ENCODE data around the gene FKBP14.

Gene FKBP14

GRCh38 chr7:30032310-30033125, 6.0 kb upstream of the FKBP14 start:
- Histone ChIP-seq H4K20me1 (ENCODE audit: insufficient read depth) (no peaks in the 10 kb centered on the region), H3K27me3 (ENCODE audit: insufficient read depth, low read depth) (no peaks in the 10 kb centered on the region), H3K4me1 (ENCODE audit: low read depth, poor library complexity, severe bottlenecking) (peaks cover 33% of the 10 kb centered on the region), H3K79me2 (ENCODE audit: insufficient read depth, low read depth) (peaks cover 6% of the 10 kb centered on the region; the same call in 1 of the 2 replicates), H2AFZ (ENCODE audit: low read depth) (no peak overlapping the region), H3K4me2 (peak overlapping the region; percentile 63), H3K4me3 (IDR thresholded peaks at IDR 0.05; ENCODE audit: insufficient read depth, low read depth, low read length) (no peak overlapping the region), H3K27ac (no peak overlapping the region; the same call in 1 of the 2 replicates), H3K36me3 (ENCODE audit: insufficient read depth) (no peaks in the 10 kb centered on the region), H3K9ac (no peak overlapping the region)
- no peak for TF ChIP-seq CTCF (conservative IDR thresholded peaks at IDR 0.05; ENCODE audit: low read depth, low read length)

- peaks cover 9% of the 10 kb centered on the region; the same call in 1 of the 2 replicates for H3K79me2 ChIP-seq (ENCODE audit: insufficient read depth, low read depth)
- H3K4me1 ChIP-seq (ENCODE audit: low read depth, poor library complexity, severe bottlenecking), result peaks cover 42% of the 10 kb centered on the region
- peak overlapping the region; percentile 34; the same call in 1 of the 2 replicates for H3K27ac ChIP-seq
- H3K4me2 ChIP-seq, result peak overlapping the region; percentile 81
- TF ChIP-seq CTCF (conservative IDR thresholded peaks at IDR 0.05; ENCODE audit: low read depth, low read length), result no peak; the same call in 1 of the 2 replicates
- peak overlapping the region; percentile 79 for H2AFZ ChIP-seq (ENCODE audit: low read depth)
- no peak overlapping the region for H3K4me3 ChIP-seq (IDR thresholded peaks at IDR 0.05; ENCODE audit: insufficient read depth, low read depth, low read length)
- H3K27me3 ChIP-seq (ENCODE audit: insufficient read depth, low read depth), result no peaks in the 10 kb centered on the region
- H4K20me1 ChIP-seq (ENCODE audit: insufficient read depth), result no peaks in the 10 kb centered on the region
- H3K36me3 ChIP-seq (ENCODE audit: insufficient read depth), result no peaks in the 10 kb centered on the region
- H3K9ac ChIP-seq, result 0 out of 2 replicates have a peak overlapping the region, but pooled peaks have one; percentile 41
Measured at GRCh38 chr7:30029696-30030095, 3.2 kb upstream of the FKBP14 start.

DNA sequence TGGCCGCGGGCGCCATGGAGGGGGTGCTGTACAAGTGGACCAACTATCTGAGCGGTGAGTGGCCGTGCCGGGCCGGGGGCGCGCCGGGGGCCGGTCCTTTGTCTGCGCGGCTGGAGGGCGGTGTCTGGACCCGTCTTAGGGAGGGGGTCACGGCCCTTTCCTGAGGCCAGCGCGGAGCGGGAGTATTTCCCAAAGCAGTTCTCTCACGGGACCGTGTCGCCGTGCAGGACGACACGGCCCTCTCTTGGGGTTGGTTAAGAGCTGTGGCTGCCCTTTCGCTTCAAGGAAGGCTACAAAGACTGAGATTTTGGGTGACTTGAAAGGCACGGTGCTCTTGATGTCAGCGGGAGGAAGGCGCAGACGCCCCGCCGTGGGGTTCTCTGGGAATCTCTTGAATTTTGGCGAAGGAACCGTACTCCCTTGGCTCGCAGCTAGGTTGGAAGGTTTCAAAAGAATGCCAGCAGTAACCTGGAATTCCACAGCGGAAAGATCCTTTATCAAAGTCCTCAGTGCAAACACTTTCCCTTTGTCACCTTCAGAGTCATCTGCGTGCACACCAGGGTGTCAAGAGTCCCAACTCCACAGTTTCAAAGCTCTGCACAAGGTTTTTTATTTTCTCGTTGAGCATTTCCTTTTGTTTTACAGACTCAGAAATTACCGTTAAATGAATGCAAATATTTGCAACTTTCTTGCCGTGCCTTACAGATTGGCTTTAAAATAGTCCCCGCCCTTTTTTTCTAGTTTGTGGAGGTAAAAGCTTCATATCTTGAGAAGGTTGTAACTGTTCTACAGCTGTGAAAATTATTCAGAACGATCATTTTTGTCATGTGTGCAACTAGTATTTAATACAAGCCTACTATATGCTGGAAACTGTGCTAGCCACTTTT, 2.5 kb upstream of the FKBP14 start:
- no peak for TF ChIP-seq CTCF (conservative IDR thresholded peaks at IDR 0.05; ENCODE audit: low read depth, low read length)
- H3K4me3 ChIP-seq (IDR thresholded peaks at IDR 0.05; ENCODE audit: insufficient read depth, low read depth, low read length), result no peak overlapping the region
- no peaks in the 10 kb centered on the region for H4K20me1 ChIP-seq (ENCODE audit: insufficient read depth)
- H3K36me3 ChIP-seq (ENCODE audit: insufficient read depth), result no peaks in the 10 kb centered on the region
- peak overlapping the region; percentile 81 for H3K4me2 ChIP-seq
- H3K79me2 ChIP-seq (ENCODE audit: insufficient read depth, low read depth), result peaks cover 9% of the 10 kb centered on the region; the same call in 1 of the 2 replicates
- peaks cover 43% of the 10 kb centered on the region for H3K4me1 ChIP-seq (ENCODE audit: low read depth, poor library complexity, severe bottlenecking)
- H3K27me3 ChIP-seq (ENCODE audit: insufficient read depth, low read depth), result no peaks in the 10 kb centered on the region
- peak overlapping the region; percentile 79 for H2AFZ ChIP-seq (ENCODE audit: low read depth)
- H3K9ac ChIP-seq, result peak overlapping the region; percentile 41; the same call in 1 of the 2 replicates
- H3K27ac ChIP-seq, result peak overlapping the region; percentile 34; the same call in 1 of the 2 replicates

- H3K4me3 ChIP-seq (IDR thresholded peaks at IDR 0.05; ENCODE audit: insufficient read depth, low read depth, low read length), result no peak within 1 kb of the TSS
- no peaks in the 10 kb centered on the region for H3K27me3 ChIP-seq (ENCODE audit: insufficient read depth, low read depth)
- no peak for TF ChIP-seq CTCF (conservative IDR thresholded peaks at IDR 0.05; ENCODE audit: low read depth, low read length)
- H3K4me2 ChIP-seq, result peak within 1 kb of the TSS; percentile 85
- H3K9ac ChIP-seq, result peak within 1 kb of the TSS; percentile 62; the same call in 1 of the 2 replicates
- H3K4me1 ChIP-seq (ENCODE audit: low read depth, poor library complexity, severe bottlenecking), result peaks cover 38% of the 10 kb centered on the region
- H2AFZ ChIP-seq (ENCODE audit: low read depth), result peak within 1 kb of the TSS; percentile 79
- peaks cover 9% of the 10 kb centered on the region; the same call in 1 of the 2 replicates for H3K79me2 ChIP-seq (ENCODE audit: insufficient read depth, low read depth)
- no peaks in the 10 kb centered on the region for H4K20me1 ChIP-seq (ENCODE audit: insufficient read depth)
- no peaks in the 10 kb centered on the region for H3K36me3 ChIP-seq (ENCODE audit: insufficient read depth)
- H3K27ac ChIP-seq, result peak within 1 kb of the TSS; percentile 34; the same call in 1 of the 2 replicates
Measured at GRCh38 chr7:30028216-30028748, 1.8 kb upstream of the FKBP14 start, which contains the start of gene PLEKHA8. Gene PLEKHA8 (plus strand): TSS chr7:30028412. CDS start chr7:30028763, 351 bp downstream.

Measured in KMS-11 (cell line).